Colonic mucosa (tissue), 4 donors: ENCODE results near the gene MYB. TPM values are rescaled to one million over a fixed set of nuclear protein-coding genes. Genes with fewer than 3 reads are reported as not detected.
"Not testable (repeated sequence)": the region's sequence is repeated elsewhere in the genome, so short reads cannot be mapped to it uniquely, and the experiment has no call there.

Experiments
- DNase-seq: peaks from one replicate; pipeline ENCODE4 v3.0.0-alpha.2; 2020
- H3K27ac ChIP-seq: fragments of 200-600 bp; one replicate; pipeline ENCODE4 v1.8.0; 2021
- H3K27me3 ChIP-seq: fragments of 200-600 bp; one replicate; pipeline ENCODE4 v1.8.0; 2021
- H3K36me3 ChIP-seq: fragments of 200-600 bp; one replicate; pipeline ENCODE4 v1.8.0; 2021
- H3K4me1 ChIP-seq: fragments of 200-600 bp; one replicate; pipeline ENCODE4 v1.8.0; 2021; ENCODE audit warnings: mild to moderate bottlenecking
- H3K4me3 ChIP-seq: fragments of 200-600 bp; one replicate; pipeline ENCODE4 v1.8.0; 2021
- H3K9ac ChIP-seq, 2 donors: one replicate each; pipeline ENCODE4 v1.7.0; 2013; ENCODE audit warnings: control low read depth in 2 of 2, low read depth in 2 of 2, low read length in 2 of 2
- H3K9me3 ChIP-seq: fragments of 200-600 bp; one replicate; pipeline ENCODE4 v1.8.0; 2021
- CTCF ChIP-seq: fragments of 200-600 bp; IDR thresholded peaks from one replicate; pipeline ENCODE4 v1.8.0; 2022; ENCODE audit warnings: antibody characterized with exemption, mild to moderate bottlenecking
- intact Hi-C: fragments of 100-400 bp; cut with DNase I; formaldehyde crosslinking; loops from one replicate; pipeline ENCODE4 v1.14.1; 2022
- total RNA-seq, 2 donors: library from RNA; stranded (reverse); fragmentation: NEBNext Ultra II Directional in 1 of 2; extraction: Animal tissue kit (Norgen Biotek cat#: 25700) in 1 of 2; gene quantifications; one replicate each; pipeline ENCODE4 v1.2.1, GENCODE V29; 2021
- donor health status: healthy.
- donor health status: DM: no; HTN: no; CAD: no.
- donor health status: DM: no; HTN: no; CAD: no.

The MYB gene
- total RNA-seq, 2 donors from 2014 or later, result 67.2 to 78.0 TPM

GRCh38 chr6:135147637-135148592 is 33.2 kb upstream of the MYB start:
- Histone ChIP-seq H3K36me3 (no peaks in the 10 kb centered on the region), H3K9ac (no peak overlapping the region), H3K27ac (no peak overlapping the region), H3K4me1 (no peaks in the 10 kb centered on the region), H3K4me3 (no peak overlapping the region), H3K9me3 (no peaks in the 10 kb centered on the region), H3K27me3 (no peaks in the 10 kb centered on the region)
- no peak for TF ChIP-seq CTCF
- no peak for DNase-seq
- intact Hi-C loops, result loop anchor here (2.0 kb wide), 1 partner anchor 283 kb away; no protein-coding TSS in a partner anchor

GRCh38 chr6:135148889-135149288 is 32.2 kb upstream of the MYB start:
- Histone ChIP-seq H3K9ac (no peak overlapping the region), H3K9me3 (no peaks in the 10 kb centered on the region), H3K36me3 (no peaks in the 10 kb centered on the region), H3K4me1 (no peaks in the 10 kb centered on the region), H3K27me3 (no peaks in the 10 kb centered on the region), H3K4me3 (no peak overlapping the region), H3K27ac (no peak overlapping the region)
- TF ChIP-seq CTCF, result no peak
- DNase-seq, result no peak
- intact Hi-C loops, result loop anchor here (2.0 kb wide), 1 partner anchor 282 kb away; no protein-coding TSS in a partner anchor

- Histone ChIP-seq H3K4me1 (no peaks in the 10 kb centered on the region), H3K9me3 (no peaks in the 10 kb centered on the region), H3K36me3 (no peaks in the 10 kb centered on the region), H3K9ac (no peak overlapping the region), H3K27me3 (no peaks in the 10 kb centered on the region), H3K4me3 (no peak overlapping the region), H3K27ac (no peak overlapping the region)
- no peak for TF ChIP-seq CTCF
- intact Hi-C loops, result loop anchor here (2.0 kb wide), 1 partner anchor 281 kb away; no protein-coding TSS in a partner anchor
- no peak for DNase-seq
Measured at GRCh38 chr6:135149376-135149775, 31.7 kb upstream of the MYB start.

DNA sequence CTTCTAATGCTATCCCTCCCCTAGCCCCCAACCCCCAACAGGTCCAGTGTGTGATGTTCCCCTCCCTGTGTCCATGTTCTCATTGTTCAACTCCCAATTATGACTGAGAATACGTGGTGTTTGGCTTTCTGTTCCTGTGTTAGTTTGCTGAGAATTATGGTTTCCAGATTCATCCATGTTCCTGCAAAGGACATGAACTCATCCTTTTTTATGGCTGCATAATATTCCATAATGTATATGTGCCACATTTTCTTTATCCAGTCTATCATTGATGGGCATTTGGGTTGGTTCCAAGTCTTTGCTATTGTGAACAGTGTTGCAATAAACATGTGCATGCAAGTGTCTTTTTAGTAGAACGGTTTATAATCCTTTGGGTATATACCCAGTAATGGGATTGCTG is 30.6 kb upstream of the MYB start:
- H3K9me3 ChIP-seq, H3K36me3 ChIP-seq, H3K9ac ChIP-seq, H3K27me3 ChIP-seq, H3K4me3 ChIP-seq, H3K27ac ChIP-seq, H3K4me1 ChIP-seq, DNase-seq, intact Hi-C loops: not testable (repeated sequence)

DNA sequence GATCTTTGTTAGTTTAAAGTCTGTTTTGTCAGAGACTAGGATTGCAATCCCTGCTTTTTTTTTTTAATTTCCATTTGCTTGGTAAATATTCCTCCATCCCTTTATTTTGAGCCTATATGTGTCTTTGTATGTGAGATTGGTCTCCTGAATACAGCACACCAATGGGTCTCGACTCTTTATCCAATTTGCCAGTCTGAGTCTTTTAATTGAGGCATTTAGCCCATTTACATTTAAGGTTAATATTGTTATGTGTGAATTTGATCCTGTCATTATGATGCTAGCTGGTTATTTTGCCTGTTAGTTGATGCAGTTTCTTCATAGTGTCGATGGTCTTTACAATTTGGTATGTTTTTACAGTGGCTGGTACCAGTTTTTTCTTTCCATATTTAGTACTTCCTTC is 27.0 kb upstream of the MYB start:
- H3K27ac ChIP-seq, H3K4me3 ChIP-seq, H3K36me3 ChIP-seq, intact Hi-C loops, H3K9ac ChIP-seq, H3K9me3 ChIP-seq, H3K4me1 ChIP-seq, DNase-seq, H3K27me3 ChIP-seq: not testable (repeated sequence)

GRCh38 chr6:135158397-135158796 is 22.7 kb upstream of the MYB start:
- Histone ChIP-seq H3K9me3 (no peaks in the 10 kb centered on the region), H3K27me3 (no peaks in the 10 kb centered on the region), H3K4me1 (no peaks in the 10 kb centered on the region), H3K9ac (no peak overlapping the region), H3K4me3 (no peak overlapping the region), H3K27ac (no peak overlapping the region), H3K36me3 (no peaks in the 10 kb centered on the region)
- no peak for TF ChIP-seq CTCF
- no peak for DNase-seq
- intact Hi-C loops, result no loop called here
